Kidney (tissue), 14 donors: ENCODE measurements around the gene EBF3. TPM values are rescaled to one million over a fixed set of nuclear protein-coding genes. Genes with fewer than 3 reads are reported as not detected.

Source experiments
- DNase-seq, 5 donors: peaks; one replicate each; pipeline ENCODE4 v3.0.0-alpha.2; 2013 to 2020
- FAIRE-seq: peaks from 2 replicates; lab custom pipeline; 2012; peaks lifted over from hg19 to GRCh38; lab: Jason Lieb, UNC
- H3K27ac ChIP-seq, 2 donors: one replicate each; pipeline ENCODE4 v1.7.0; 2013; ENCODE audit warnings: low read depth in 2 of 2, low read length in 2 of 2, inconsistent platforms in 1 of 2
- H3K27me3 ChIP-seq: one replicate; pipeline ENCODE4 v1.7.1; 2013; ENCODE audit warnings: low read length, inconsistent platforms; ENCODE audit not compliant: control insufficient read depth, insufficient read depth
- H3K36me3 ChIP-seq, 3 donors: one replicate each; pipeline versions ENCODE4 v1.7.0 to v1.7.1; 2013; ENCODE audit warnings: low read length in 3 of 3, control low read depth in 1 of 3, inconsistent platforms in 1 of 3; ENCODE audit not compliant: insufficient read depth in 3 of 3, control insufficient read depth in 2 of 3
- H3K4me1 ChIP-seq, 3 donors: one replicate each; pipeline versions ENCODE4 v1.7.0 to v1.7.1; 2013; ENCODE audit warnings: low read length in 3 of 3, inconsistent platforms in 1 of 3, low read depth in 1 of 3; ENCODE audit not compliant: control insufficient read depth in 2 of 3, insufficient read depth in 2 of 3
- H3K4me3 ChIP-seq, 3 donors: one replicate each; pipeline versions ENCODE4 v1.7.0 to v1.8.1; 2013; ENCODE audit warnings: low read length in 3 of 3, control low read depth in 1 of 3, inconsistent platforms in 1 of 3
- H3K9ac ChIP-seq, 3 donors: one replicate each; pipeline versions ENCODE4 v1.7.0 to v1.7.1; 2013; ENCODE audit warnings: low read length in 3 of 3, control low read depth in 1 of 3, inconsistent platforms in 1 of 3
- H3K9me3 ChIP-seq, 3 donors: one replicate each; pipeline versions ENCODE4 v1.7.0 to v1.7.1; 2013; ENCODE audit warnings: low read length in 3 of 3, control low read depth in 1 of 3, inconsistent platforms in 1 of 3; ENCODE audit not compliant: control insufficient read depth in 2 of 3, insufficient read depth in 1 of 3
- CTCF ChIP-seq: IDR thresholded peaks from 3 replicates; pipeline ENCODE4 v1.5.1; 2012; ENCODE audit warnings: mild to moderate bottlenecking, moderate library complexity, borderline replicate concordance; ENCODE audit not compliant: insufficient read depth; ENCODE audit errors: extremely low read depth
- intact Hi-C: fragments of 100-400 bp; cut with DNase I; formaldehyde crosslinking; loops from one replicate; pipeline ENCODE4 v1.11.1; 2022
- polyA plus RNA-seq: library from polyadenylated mRNA; stranded (reverse); fragments of 350-450 nt; fragmentation: Illumina TruSeq; extraction: RNeasy Lipid Tissue Mini Kit (QIAGEN cat#74804); gene quantifications from one replicate; pipeline ENCODE4 v1.2.3, GENCODE V29; 2014; ENCODE audit warnings: low read depth, low replicate concordance; ENCODE audit not compliant: insufficient read depth
- total RNA-seq: library from RNA; stranded (reverse); fragmentation: NEBNext Ultra II Directional; extraction: Animal tissue kit (Norgen Biotek cat#: 25700); gene quantifications from one replicate; pipeline ENCODE4 v1.2.1, GENCODE V29; 2021
- donor health status: control.
- donor health status: control.
- donor health status: control.
- donor health status: control.
- donor health status: control.
- donor health status: DM: yes; HTN: yes; CAD: no.
- donor health status: Normal renal cell carcinoma (clear cell type).

Gene EBF3
- total and polyA plus RNA-seq, 2 donors from 2014 or later: 0.09 to 0.98 TPM

DNA sequence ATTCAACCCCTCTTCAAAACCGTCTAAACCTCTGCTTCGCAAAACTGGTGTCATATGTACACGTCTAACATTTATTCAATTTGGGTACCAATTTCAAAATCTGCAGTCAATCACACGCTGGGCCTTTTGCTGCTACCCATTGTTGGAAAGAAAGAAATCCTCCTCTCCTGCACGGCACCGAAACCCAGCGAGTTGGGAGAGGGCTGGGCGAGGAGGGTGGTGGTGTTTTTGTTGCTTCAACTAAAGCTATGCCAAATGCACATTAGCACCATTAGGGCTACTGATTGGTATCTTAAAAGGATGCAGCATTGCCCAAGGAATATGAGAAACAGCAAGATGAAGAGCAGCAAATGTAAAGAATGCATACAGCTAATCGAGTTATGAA is 7.8 kb downstream of the EBF3 start:
- no peaks in the 10 kb centered on the region for H3K4me1 ChIP-seq
- FAIRE-seq: no peak
- no peaks in the 10 kb centered on the region for H3K36me3 ChIP-seq
- no peak for DNase-seq
- H3K9ac ChIP-seq: no peak overlapping the region
- TF ChIP-seq CTCF: no peak
- H3K4me3 ChIP-seq: no peak overlapping the region
- peaks cover 45% of the 10 kb centered on the region for H3K27me3 ChIP-seq
- no peak overlapping the region for H3K27ac ChIP-seq
- intact Hi-C loops: no loop called here
- H3K9me3 ChIP-seq: no peaks in the 10 kb centered on the region

DNA sequence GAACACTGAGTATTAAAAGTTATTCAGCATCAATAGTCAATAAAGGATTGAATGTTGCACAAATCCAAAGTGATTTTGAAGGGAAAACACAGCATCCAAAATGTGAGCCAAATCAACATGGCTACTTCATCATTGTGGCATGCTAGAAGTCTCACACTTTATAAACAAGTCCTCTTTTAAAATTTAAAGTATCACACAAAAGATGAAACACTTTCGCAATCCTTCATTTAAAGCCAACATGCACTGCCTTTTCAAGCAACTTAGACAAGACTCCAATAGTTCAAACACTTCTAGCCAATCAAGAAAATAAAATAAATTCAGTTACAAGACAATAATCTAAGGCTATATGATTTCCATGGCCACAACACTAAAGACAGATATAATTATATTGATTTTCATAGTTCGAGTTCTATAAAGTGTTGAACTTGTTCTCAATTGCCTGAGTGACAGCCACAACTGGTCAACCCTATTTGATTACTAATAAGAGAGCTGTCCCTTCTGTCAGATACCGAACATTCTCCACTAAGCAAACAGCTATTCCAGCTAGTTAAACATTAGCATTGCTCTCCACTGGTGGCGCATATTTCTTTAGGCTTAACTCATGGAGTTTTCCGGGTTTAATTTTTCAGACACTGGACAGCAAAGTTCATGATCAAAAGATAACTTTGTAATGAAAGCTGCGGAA is 8.3 kb downstream of the EBF3 start:
- H3K9ac ChIP-seq: no peak overlapping the region
- no peak overlapping the region for H3K4me3 ChIP-seq
- intact Hi-C loops: no loop called here
- H3K36me3 ChIP-seq: no peaks in the 10 kb centered on the region
- no peaks in the 10 kb centered on the region for H3K4me1 ChIP-seq
- FAIRE-seq (no peak), DNase-seq (peak in 2 of 5 donors; percentile 59 to 60)
- TF ChIP-seq CTCF: no peak
- no peak overlapping the region for H3K27ac ChIP-seq
- peaks cover 39% of the 10 kb centered on the region for H3K27me3 ChIP-seq
- H3K9me3 ChIP-seq: no peaks in the 10 kb centered on the region

- DNase-seq: no peak
- Histone ChIP-seq H3K27me3 (peaks cover 34% of the 10 kb centered on the region), H3K36me3 (no peaks in the 10 kb centered on the region), H3K9me3 (no peaks in the 10 kb centered on the region), H3K9ac (no peak overlapping the region), H3K4me3 (no peak overlapping the region), H3K27ac (no peak overlapping the region), H3K4me1 (no peaks in the 10 kb centered on the region)
- no peak for FAIRE-seq
- intact Hi-C loops: no loop called here
- no peak for TF ChIP-seq CTCF
Observed at GRCh38 chr10:129954492-129955315, 9.4 kb downstream of the EBF3 start.
